Measurements from ENCODE around the gene GDE1.

GRCh38 chr16:19463468-19464315 lies 58.2 kb downstream of the GDE1 start:
- TF ChIP-seq CTCF (IDR thresholded peaks at IDR 0.05) (no peak), POLR2A (IDR thresholded peaks at IDR 0.05) (no peak)

Data from prostate gland (tissue), 2 donors.